H1 (cell line): Measurements from ENCODE around the gene MAML3. TPM values are rescaled to one million over a fixed set of nuclear protein-coding genes. Genes with fewer than 3 reads are reported as not detected.

ENCODE experiments used
- CTCF ChIA-PET: fragments of 300-600 bp; sonication (Branson Sonifier 250); formaldehyde crosslinking; loops from one replicate; lab custom pipeline; 2021; ENCODE audit not compliant: partially characterized antibody; lab: Charles Lee
- POLR2A ChIA-PET: fragments of 300-600 bp; sonication (Branson Sonifier 250); formaldehyde crosslinking; loops from one replicate; lab custom pipeline; 2021; ENCODE audit warnings: inconsistent platforms; ENCODE audit not compliant: partially characterized antibody; lab: Charles Lee
- DNase-seq, 2 experiments: peaks; one replicate each; pipeline versions ENCODE4 v3.0.0 to v3.0.0-alpha.2; 2010 to 2022; ENCODE audit warnings: low spot score in 2 of 2, low read depth in 1 of 2, mixed read lengths in 1 of 2
- FAIRE-seq: peaks from 2 replicates; lab custom pipeline; 2011; peaks lifted over from hg19 to GRCh38; lab: Jason Lieb, UNC
- H2AFZ ChIP-seq: 2 replicates; pipeline ENCODE4 v1.8.1; 2012; ENCODE audit warnings: low read length, inconsistent platforms
- H2AK5ac ChIP-seq: 2 replicates; pipeline ENCODE4 v1.6.1; 2013; ENCODE audit warnings: low read depth, low read length
- H2BK120ac ChIP-seq: replicated peaks from 2 replicates; pipeline ENCODE3; 2013; ENCODE audit warnings: low read depth, low read length, inconsistent platforms
- H2BK12ac ChIP-seq: 2 replicates; pipeline ENCODE4 v1.6.1; 2013; ENCODE audit warnings: low read depth, low read length
- H2BK15ac ChIP-seq: 2 replicates; pipeline ENCODE4 v1.6.1; 2013; ENCODE audit warnings: low read length
- H2BK20ac ChIP-seq: 2 replicates; pipeline ENCODE4 v1.6.1; 2013; ENCODE audit warnings: low read length
- H2BK5ac ChIP-seq: 2 replicates; pipeline ENCODE4 v1.6.1; 2013; ENCODE audit warnings: low read depth, low read length
- H3K14ac ChIP-seq: 2 replicates; pipeline ENCODE4 v1.6.1; 2013; ENCODE audit warnings: inconsistent platforms; ENCODE audit not compliant: insufficient read length
- H3K18ac ChIP-seq: 2 replicates; pipeline ENCODE4 v1.6.1; 2013; ENCODE audit warnings: low read length; ENCODE audit errors: extremely low read depth
- H3K23ac ChIP-seq: 2 replicates; pipeline ENCODE4 v1.6.1; 2013; ENCODE audit warnings: inconsistent platforms; ENCODE audit not compliant: insufficient read length
- H3K23me2 ChIP-seq: 2 replicates; pipeline ENCODE4 v1.6.1; 2013; ENCODE audit warnings: low read depth, low read length
- H3K27ac ChIP-seq: 2 replicates; pipeline ENCODE4 v1.6.1; 2011; ENCODE audit warnings: low read depth, low read length, inconsistent platforms
- H3K27me3 ChIP-seq, 4 experiments: replicated peaks in 1 of 4; 1 replicate in 1 of 4; 2 replicates in 3 of 4; pipeline versions ENCODE4 v1.6.1 to v1.8.1; 2011 to 2013; ENCODE audit warnings: low read length in 3 of 4, mild to moderate bottlenecking in 3 of 4, inconsistent platforms in 2 of 4, mixed read lengths in 2 of 4, moderate library complexity in 1 of 4; ENCODE audit not compliant: control insufficient read depth in 3 of 4, insufficient read depth in 3 of 4; ENCODE audit errors: extremely low read depth in 1 of 4
- H3K36me3 ChIP-seq, 4 experiments: 2 replicates each; pipeline versions ENCODE4 v1.6.1 to v1.8.1; 2011 to 2013; ENCODE audit warnings: mild to moderate bottlenecking in 4 of 4, low read length in 3 of 4, moderate library complexity in 2 of 4, control low read depth in 1 of 4, inconsistent platforms in 1 of 4; ENCODE audit not compliant: insufficient read depth in 4 of 4, control insufficient read depth in 2 of 4
- H3K4ac ChIP-seq: replicated peaks from 2 replicates; pipeline ENCODE3; 2013; ENCODE audit warnings: low read length, low read depth, mixed read lengths, inconsistent platforms; ENCODE audit not compliant: insufficient read length
- H3K4me1 ChIP-seq, 4 experiments: replicated peaks in 1 of 4; 1 replicate in 1 of 4; 2 replicates in 3 of 4; pipeline versions ENCODE4 v1.6.1 to v1.8.1; 2011 to 2013; ENCODE audit warnings: low read length in 3 of 4, inconsistent platforms in 2 of 4, mixed read lengths in 1 of 4; ENCODE audit not compliant: insufficient read depth in 4 of 4, control insufficient read depth in 3 of 4
- H3K4me2 ChIP-seq, 2 experiments: 2 replicates each; pipeline versions ENCODE4 v1.6.1 to v1.8.1; 2011 to 2013; ENCODE audit warnings: low read depth in 2 of 2, low read length in 2 of 2, control low read depth in 1 of 2, inconsistent platforms in 1 of 2, mild to moderate bottlenecking in 1 of 2; ENCODE audit not compliant: insufficient read depth in 1 of 2
- H3K4me3 ChIP-seq, 4 experiments: fragments of 200-600, 300-600 bp in 1 of 4; sonication (generic), shearing (Covaris generic), sonication (Bioruptor Twin) in 1 of 4; 2 replicates each; pipeline versions ENCODE4 v1.5.1 to v1.8.1; 2011 to 2016; ENCODE audit warnings: low read length in 4 of 4, low read depth in 3 of 4, control low read depth in 2 of 4, inconsistent platforms in 2 of 4, mild to moderate bottlenecking in 2 of 4, mixed read lengths in 1 of 4, moderate library complexity in 1 of 4; ENCODE audit not compliant: insufficient read depth in 2 of 4; ENCODE audit errors: extremely low read depth in 1 of 4
- H3K56ac ChIP-seq: replicated peaks from 2 replicates; pipeline ENCODE3; 2013; ENCODE audit warnings: low read depth, mild to moderate bottlenecking, mixed read lengths, low read length, inconsistent platforms; ENCODE audit not compliant: insufficient read length
- H3K79me1 ChIP-seq: 2 replicates; pipeline ENCODE4 v1.6.1; 2013; ENCODE audit warnings: low read depth, low read length, control low read depth
- H3K79me2 ChIP-seq, 2 experiments: 2 replicates each; pipeline versions ENCODE4 v1.6.1 to v1.8.1; 2012 to 2013; ENCODE audit warnings: low read length in 2 of 2, mild to moderate bottlenecking in 2 of 2, inconsistent platforms in 1 of 2; ENCODE audit not compliant: insufficient read depth in 2 of 2, control insufficient read depth in 1 of 2
- H3K9ac ChIP-seq, 4 experiments: replicated peaks in 1 of 4; 1 replicate in 1 of 4; 2 replicates in 3 of 4; pipeline versions ENCODE4 v1.6.1 to v1.8.1; 2011 to 2013; ENCODE audit warnings: low read depth in 3 of 4, low read length in 3 of 4, control low read depth in 2 of 4, mild to moderate bottlenecking in 2 of 4, moderate library complexity in 2 of 4, inconsistent platforms in 1 of 4; ENCODE audit errors: extremely low read depth in 1 of 4
- H3K9me3 ChIP-seq, 2 experiments: 2 replicates each; pipeline versions ENCODE4 v1.6.1 to v1.8.1; 2012 to 2013; ENCODE audit warnings: mild to moderate bottlenecking in 2 of 2, moderate library complexity in 2 of 2, control low read depth in 1 of 2, inconsistent platforms in 1 of 2, low read depth in 1 of 2, low read length in 1 of 2, mixed read lengths in 1 of 2; ENCODE audit not compliant: insufficient read depth in 2 of 2
- H4K20me1 ChIP-seq, 2 experiments: replicated peaks in 1 of 2; 2 replicates each; pipeline versions ENCODE3 to v1.8.1; 2011 to 2013; ENCODE audit warnings: inconsistent platforms in 2 of 2, low read length in 2 of 2, mild to moderate bottlenecking in 1 of 2; ENCODE audit not compliant: insufficient read depth in 2 of 2, control insufficient read depth in 1 of 2
- H4K5ac ChIP-seq: 2 replicates; pipeline ENCODE4 v1.6.1; 2013; ENCODE audit warnings: low read length, low read depth, mixed read lengths, inconsistent platforms; ENCODE audit not compliant: insufficient read length
- H4K8ac ChIP-seq: 2 replicates; pipeline ENCODE4 v1.8.0; 2013; ENCODE audit warnings: mild to moderate bottlenecking, moderate library complexity, low read length, inconsistent platforms; ENCODE audit not compliant: insufficient read depth; ENCODE audit errors: extremely low read depth
- H4K91ac ChIP-seq: replicated peaks from 2 replicates; pipeline ENCODE3; 2013; ENCODE audit warnings: low read length, mixed read lengths, inconsistent platforms; ENCODE audit not compliant: insufficient read length
- CBX8 ChIP-seq: fragments of 300-800, 300-1000 bp; sonication (generic); IDR thresholded peaks from 2 replicates; pipeline ENCODE4 v1.7.1; 2016; ENCODE audit warnings: low read depth, low read length, borderline replicate concordance
- POLR2A ChIP-seq, 2 experiments: IDR thresholded peaks; 1 replicate in 1 of 2; 2 replicates in 1 of 2; pipeline ENCODE4 v1.6.1; 2011; ENCODE audit warnings: low read depth in 2 of 2, low read length in 2 of 2, mild to moderate bottlenecking in 2 of 2; ENCODE audit errors: control extremely low read depth in 1 of 2
- TEAD4 ChIP-seq: IDR thresholded peaks from 2 replicates; pipeline ENCODE4 v1.6.1; 2012; ENCODE audit warnings: low read depth, low read length, inconsistent platforms, mixed read lengths
- polyA plus RNA-seq, 7 experiments: library from polyadenylated mRNA; depleted of rRNA in 3 of 7; stranded (reverse) in 5 of 7; unstranded in 2 of 7; fragments of >200 nt in 5 of 7; fragments of 200-250 nt in 2 of 7; gene quantifications; 1 replicate in 5 of 7; 2 replicates in 1 of 7; 4 replicates in 1 of 7; pipeline versions ENCODE4 v1.2.1 to v1.2.3, GENCODE V29; 2011 to 2013; ENCODE audit warnings: missing spikeins in 2 of 7, mixed read lengths in 2 of 7
- total RNA-seq: library from RNA; stranded (reverse); fragmentation: NEBNext Ultra II Directional; extraction: Animal tissue kit (Norgen Biotek cat#: 25700); gene quantifications from 2 replicates; pipeline ENCODE4 v1.2.1, GENCODE V29; 2021
- TF ChIP-seq, protein P1 (sequence below): IDR thresholded peaks from 2 replicates; pipeline ENCODE4 v1.6.1; 2011; ENCODE audit warnings: low read depth, mild to moderate bottlenecking, low read length; ENCODE audit not compliant: insufficient read depth

MAML3 gene
- total and polyA plus RNA-seq, 2 of the 8 experiments (the other 6 are each of a cell fraction or from before 2014, with no cell fraction given): 2.1 to 5.7 TPM

- no peak overlapping the region for H3K4me2 ChIP-seq
- no peaks in the 10 kb centered on the region for H3K79me2 ChIP-seq
- H3K79me1 ChIP-seq: no peaks in the 10 kb centered on the region
- no peaks in the 10 kb centered on the region for H3K23me2 ChIP-seq
- H3K56ac ChIP-seq: no peak overlapping the region
- no peak overlapping the region for H2BK5ac ChIP-seq
- FAIRE-seq (no peak), DNase-seq (no peak)
- no peak overlapping the region for H4K8ac ChIP-seq
- H3K23ac ChIP-seq: no peak overlapping the region
- no peaks in the 10 kb centered on the region for H3K9me3 ChIP-seq
- no peaks in the 10 kb centered on the region for H3K36me3 ChIP-seq
- H4K20me1 ChIP-seq: no peaks in the 10 kb centered on the region
- H4K5ac ChIP-seq: no peak overlapping the region
- CTCF ChIA-PET: no interaction called here
- no peak overlapping the region for H2AFZ ChIP-seq
- no peaks in the 10 kb centered on the region for H3K27me3 ChIP-seq
- no peak overlapping the region for H2BK15ac ChIP-seq
- no peak overlapping the region for H3K4ac ChIP-seq
- H2BK20ac ChIP-seq: no peak overlapping the region; the same call in 1 of the 2 replicates
- no peak overlapping the region for H2AK5ac ChIP-seq
- H3K9ac ChIP-seq: no peak overlapping the region
- H2BK12ac ChIP-seq: no peak overlapping the region
- POLR2A ChIA-PET: no interaction called here
- no peak overlapping the region for H3K27ac ChIP-seq
- peaks cover 0 to 14% (median 6%) of the 10 kb centered on the region in 4 experiments; a peak in 2 of 7 replicates for H3K4me1 ChIP-seq
- H3K14ac ChIP-seq: no peak overlapping the region
- H4K91ac ChIP-seq: no peak overlapping the region
- H3K18ac ChIP-seq: no peak overlapping the region
- H2BK120ac ChIP-seq: no peak overlapping the region
- no peak overlapping the region for H3K4me3 ChIP-seq
- TF ChIP-seq POLR2A (IDR thresholded peaks at IDR 0.05; ENCODE audit: control extremely low read depth in 1 of 2, low read depth in 2 of 2, low read length in 2 of 2) (no peak), TEAD4 (no peak), CBX8 (no peak)
- TF ChIP-seq, protein P1, sequence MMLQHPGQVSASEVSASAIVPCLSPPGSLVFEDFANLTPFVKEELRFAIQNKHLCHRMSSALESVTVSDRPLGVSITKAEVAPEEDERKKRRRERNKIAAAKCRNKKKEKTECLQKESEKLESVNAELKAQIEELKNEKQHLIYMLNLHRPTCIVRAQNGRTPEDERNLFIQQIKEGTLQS: no peak
Observed at GRCh38 chr4:139844459-139845036, 309.4 kb downstream of the MAML3 start.
